Smooth muscle cell (in vitro differentiated cells): ENCODE results near the gene PAMR1. TPM values are rescaled to one million over a fixed set of nuclear protein-coding genes. Genes with fewer than 3 reads are reported as not detected.

Experiments
- DNase-seq: peaks from one replicate; lab custom pipeline; 2025; ENCODE audit not compliant: unreplicated experiment; lab: John Stamatoyannopoulos, UW
- H2AFZ ChIP-seq: fragments of 200-600 bp; sonication (generic); 2 replicates; pipeline ENCODE4 v1.6.0; 2016; ENCODE audit warnings: antibody characterized with exemption, low read depth, mild to moderate bottlenecking
- H3F3A ChIP-seq: fragments of 200-600 bp; sonication (generic); 2 replicates; pipeline ENCODE4 v1.6.0; 2017; ENCODE audit warnings: antibody characterized with exemption, low read depth
- H3K27ac ChIP-seq: fragments of 200-600 bp; sonication (generic); 2 replicates; pipeline ENCODE4 v1.5.1; 2016; ENCODE audit warnings: low read depth, mild to moderate bottlenecking
- H3K27me3 ChIP-seq: fragments of 200-600 bp; sonication (generic); 2 replicates; pipeline ENCODE4 v1.6.1; 2016; ENCODE audit warnings: low read depth, mild to moderate bottlenecking
- H3K36me3 ChIP-seq: fragments of 200-600 bp; sonication (generic); 2 replicates; pipeline ENCODE4 v1.5.1; 2016; ENCODE audit warnings: low read depth
- H3K4me1 ChIP-seq: fragments of 200-600 bp; sonication (generic); 2 replicates; pipeline ENCODE4 v1.5.1; 2016; ENCODE audit warnings: low read depth
- H3K4me2 ChIP-seq: fragments of 200-600 bp; sonication (generic); 2 replicates; pipeline ENCODE4 v1.6.0; 2016; ENCODE audit warnings: mild to moderate bottlenecking
- H3K4me3 ChIP-seq: fragments of 200-600 bp; sonication (generic); 2 replicates; pipeline ENCODE4 v1.5.1; 2016; ENCODE audit warnings: mild to moderate bottlenecking
- H3K79me2 ChIP-seq: fragments of 200-600 bp; sonication (generic); 2 replicates; pipeline ENCODE4 v1.6.0; 2016; ENCODE audit warnings: low read depth, mild to moderate bottlenecking
- H3K9ac ChIP-seq: fragments of 200-600 bp; sonication (generic); 2 replicates; pipeline ENCODE4 v1.6.0; 2016; ENCODE audit warnings: low read depth
- H3K9me3 ChIP-seq: fragments of 200-600 bp; sonication (generic); replicated peaks from 2 replicates; pipeline ENCODE4 v1.5.1; 2016; ENCODE audit warnings: low read depth
- H4K20me1 ChIP-seq: fragments of 200-600 bp; sonication (generic); 2 replicates; pipeline ENCODE4 v1.6.0; 2016; ENCODE audit warnings: low read depth
- WGBS: methylation state at CpG from one replicate; pipeline ENCODE4 v1.1.7; 2016; ENCODE audit warnings: low lambda C conversion rate; 5-methylcytosine and 5-hydroxymethylcytosine counted together
- polyA plus RNA-seq: library from polyadenylated mRNA; unstranded; fragments of >200 nt; fragmentation: Nextera tagmentation; extraction: Ambion mirVana; gene quantifications from 2 replicates; pipeline ENCODE4 v1.2.1, GENCODE V29; 2016
- total RNA-seq: library from RNA; depleted of rRNA; stranded (reverse); fragments of >200 nt; gene quantifications from 2 replicates; pipeline ENCODE4 v1.2.3, GENCODE V29; 2014
- TF ChIP-seq, protein P1 (sequence below): fragments of 200-600 bp; sonication (generic); IDR thresholded peaks from 2 replicates; pipeline ENCODE4 v1.5.1; 2017; ENCODE audit warnings: borderline replicate concordance, mild to moderate bottlenecking, antibody characterized with exemption; ENCODE audit not compliant: insufficient read depth, poor library complexity, severe bottlenecking

PAMR1 gene
- total and polyA plus RNA-seq, 2 experiments from 2014 or later = 87.7 to 128 TPM

DNA sequence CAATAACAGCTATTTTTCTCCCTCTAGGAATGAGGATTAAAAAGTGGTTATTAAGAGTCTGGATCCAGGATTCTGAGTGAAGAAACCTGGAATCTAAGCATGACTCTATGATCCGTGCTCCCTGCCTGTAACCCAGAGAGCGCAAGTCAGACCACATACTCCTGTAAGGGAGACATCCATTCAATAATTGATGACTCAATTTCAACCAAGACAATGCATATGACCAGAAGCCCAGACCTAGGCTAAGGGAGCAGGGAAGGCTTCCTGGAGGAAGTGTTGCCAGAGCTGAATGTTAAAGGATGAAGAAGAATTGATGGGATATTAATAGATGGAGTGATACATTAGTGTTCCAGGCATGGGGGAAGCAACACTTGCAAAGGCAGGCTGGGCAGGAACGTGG lies 13.8 kb upstream of the PAMR1 start:
- no peaks in the 10 kb centered on the region for H3K79me2 ChIP-seq
- no peak for DNase-seq
- peak overlapping the region; percentile 5 for H3K4me2 ChIP-seq
- H2AFZ ChIP-seq = no peak overlapping the region
- no peaks in the 10 kb centered on the region for H3K9me3 ChIP-seq
- H4K20me1 ChIP-seq = no peaks in the 10 kb centered on the region
- H3F3A ChIP-seq = peaks cover 18% of the 10 kb centered on the region
- peaks cover 43% of the 10 kb centered on the region for H3K4me1 ChIP-seq
- TF ChIP-seq, protein P1, sequence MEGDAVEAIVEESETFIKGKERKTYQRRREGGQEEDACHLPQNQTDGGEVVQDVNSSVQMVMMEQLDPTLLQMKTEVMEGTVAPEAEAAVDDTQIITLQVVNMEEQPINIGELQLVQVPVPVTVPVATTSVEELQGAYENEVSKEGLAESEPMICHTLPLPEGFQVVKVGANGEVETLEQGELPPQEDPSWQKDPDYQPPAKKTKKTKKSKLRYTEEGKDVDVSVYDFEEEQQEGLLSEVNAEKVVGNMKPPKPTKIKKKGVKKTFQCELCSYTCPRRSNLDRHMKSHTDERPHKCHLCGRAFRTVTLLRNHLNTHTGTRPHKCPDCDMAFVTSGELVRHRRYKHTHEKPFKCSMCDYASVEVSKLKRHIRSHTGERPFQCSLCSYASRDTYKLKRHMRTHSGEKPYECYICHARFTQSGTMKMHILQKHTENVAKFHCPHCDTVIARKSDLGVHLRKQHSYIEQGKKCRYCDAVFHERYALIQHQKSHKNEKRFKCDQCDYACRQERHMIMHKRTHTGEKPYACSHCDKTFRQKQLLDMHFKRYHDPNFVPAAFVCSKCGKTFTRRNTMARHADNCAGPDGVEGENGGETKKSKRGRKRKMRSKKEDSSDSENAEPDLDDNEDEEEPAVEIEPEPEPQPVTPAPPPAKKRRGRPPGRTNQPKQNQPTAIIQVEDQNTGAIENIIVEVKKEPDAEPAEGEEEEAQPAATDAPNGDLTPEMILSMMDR = no peak
- H3K4me3 ChIP-seq = no peak overlapping the region
- H3K27me3 ChIP-seq = no peaks in the 10 kb centered on the region
- H3K9ac ChIP-seq = peak overlapping the region; percentile 41
- H3K36me3 ChIP-seq = no peaks in the 10 kb centered on the region
- 19% methylated on average over 3 of the region's 3 CpGs for WGBS
- peak overlapping the region; percentile 90 for H3K27ac ChIP-seq

DNA sequence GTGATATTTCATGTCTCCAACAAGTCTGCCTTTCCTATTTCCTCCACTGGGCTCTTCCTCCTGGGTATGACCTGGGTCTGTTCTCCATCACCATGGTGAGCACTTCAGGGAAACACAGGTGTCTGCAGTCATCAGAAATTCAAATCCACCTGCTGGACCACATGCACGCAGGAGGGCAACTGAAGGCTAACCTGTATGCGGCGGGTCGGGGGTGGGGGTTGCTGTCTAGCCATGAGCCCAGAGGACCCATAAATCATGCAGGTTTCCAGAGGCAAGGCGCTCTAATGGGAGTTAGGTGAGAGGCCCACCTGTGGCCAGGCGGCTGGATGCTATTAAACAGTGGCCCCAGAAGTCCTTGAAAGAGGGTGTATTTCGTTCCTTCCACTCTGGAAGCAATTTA lies 11.1 kb upstream of the PAMR1 start:
- H3F3A ChIP-seq = peaks cover 7% of the 10 kb centered on the region
- H3K79me2 ChIP-seq = no peaks in the 10 kb centered on the region
- 86% methylated on average over 7 of the region's 7 CpGs for WGBS
- H2AFZ ChIP-seq = no peak overlapping the region
- H3K4me2 ChIP-seq = no peak overlapping the region
- H3K4me1 ChIP-seq = peaks cover 22% of the 10 kb centered on the region
- no peaks in the 10 kb centered on the region for H3K36me3 ChIP-seq
- no peak for DNase-seq
- H3K4me3 ChIP-seq = no peak overlapping the region
- no peaks in the 10 kb centered on the region for H3K27me3 ChIP-seq
- no peak overlapping the region for H3K27ac ChIP-seq
- no peak overlapping the region for H3K9ac ChIP-seq
- H4K20me1 ChIP-seq = no peaks in the 10 kb centered on the region
- TF ChIP-seq, protein P1 = no peak
- H3K9me3 ChIP-seq = no peaks in the 10 kb centered on the region

DNA sequence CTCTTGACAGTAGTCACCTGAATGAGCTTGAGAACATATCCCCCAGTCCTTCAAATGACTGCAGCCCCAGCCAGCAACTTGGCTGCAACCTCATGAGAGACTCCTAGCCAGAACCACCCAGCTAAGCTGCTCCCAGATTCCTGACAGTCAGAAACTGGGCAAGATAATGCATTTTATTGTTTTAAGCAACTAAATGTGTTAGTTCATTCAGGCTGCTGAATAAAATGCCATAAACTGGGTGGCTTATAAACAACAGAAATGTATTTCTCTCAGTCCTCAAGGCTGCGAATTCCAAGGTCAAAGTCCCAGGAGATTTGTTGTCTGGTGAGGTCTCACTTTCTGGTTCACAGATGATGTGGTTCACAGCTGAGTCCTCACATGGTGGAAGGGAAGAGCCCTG lies 5.8 kb upstream of the PAMR1 start:
- Histone ChIP-seq H2AFZ (no peak overlapping the region), H3K4me2 (no peak overlapping the region), H4K20me1 (no peaks in the 10 kb centered on the region), H3K9ac (no peak overlapping the region), H3K4me1 (peaks cover 8% of the 10 kb centered on the region), H3F3A (peaks cover 3% of the 10 kb centered on the region), H3K9me3 (no peaks in the 10 kb centered on the region), H3K27ac (no peak overlapping the region), H3K36me3 (no peaks in the 10 kb centered on the region), H3K27me3 (no peaks in the 10 kb centered on the region), H3K4me3 (no peak overlapping the region), H3K79me2 (no peaks in the 10 kb centered on the region)
- WGBS = 93% methylated on average over 1 of the region's 1 CpG
- no peak for DNase-seq
- TF ChIP-seq, protein P1 = no peak

DNA sequence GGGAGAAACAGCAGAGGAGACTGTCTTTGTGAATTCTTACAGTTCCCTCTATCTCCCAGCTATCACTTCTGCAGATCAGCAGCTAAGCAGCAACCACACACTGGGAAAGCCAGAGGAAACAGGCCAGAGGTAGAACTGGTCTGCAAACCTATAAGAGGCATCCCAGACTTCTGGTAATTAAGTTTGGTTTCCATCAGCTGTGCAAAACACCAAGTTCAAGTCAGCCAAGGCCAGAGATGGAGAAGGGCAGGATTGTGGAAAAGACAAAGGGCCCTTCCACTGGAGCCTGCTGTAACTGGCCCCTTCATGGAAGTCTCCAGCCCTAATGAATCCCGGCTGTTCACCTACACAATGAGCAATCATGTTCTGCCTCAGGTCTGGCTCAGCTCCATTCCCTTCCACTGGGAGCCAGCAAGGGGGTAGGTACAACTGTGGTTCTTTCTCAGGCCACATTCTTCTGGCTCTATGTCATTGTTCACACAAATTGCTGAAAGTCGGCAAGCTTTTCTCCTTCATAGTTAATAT lies 4.6 kb upstream of the PAMR1 start:
- H3K9me3 ChIP-seq = no peaks in the 10 kb centered on the region
- H3K9ac ChIP-seq = no peak overlapping the region
- no peaks in the 10 kb centered on the region for H3K27me3 ChIP-seq
- TF ChIP-seq, protein P1 = no peak
- H4K20me1 ChIP-seq = no peaks in the 10 kb centered on the region
- WGBS = 37% methylated on average over 2 of the region's 2 CpGs
- no peak for DNase-seq
- H3F3A ChIP-seq = peaks cover 3% of the 10 kb centered on the region
- H3K27ac ChIP-seq = peak overlapping the region; percentile 65
- no peaks in the 10 kb centered on the region for H3K79me2 ChIP-seq
- H3K4me2 ChIP-seq = peak overlapping the region; percentile 36
- H3K36me3 ChIP-seq = no peaks in the 10 kb centered on the region
- no peak overlapping the region for H2AFZ ChIP-seq
- H3K4me3 ChIP-seq = no peak overlapping the region
- no peaks in the 10 kb centered on the region for H3K4me1 ChIP-seq
